GM12873 (cell line): ENCODE data around the gene FAM3C.

ENCODE experiments used
- TF ChIP-seq, protein P1 (sequence below): IDR thresholded peaks from 2 replicates; pipeline ENCODE4 v1.5.1; 2012; ENCODE audit warnings: low read depth, mild to moderate bottlenecking, moderate library complexity, low read length, control low read depth; ENCODE audit not compliant: insufficient read depth; ENCODE audit errors: missing control alignments

The FAM3C gene

DNA sequence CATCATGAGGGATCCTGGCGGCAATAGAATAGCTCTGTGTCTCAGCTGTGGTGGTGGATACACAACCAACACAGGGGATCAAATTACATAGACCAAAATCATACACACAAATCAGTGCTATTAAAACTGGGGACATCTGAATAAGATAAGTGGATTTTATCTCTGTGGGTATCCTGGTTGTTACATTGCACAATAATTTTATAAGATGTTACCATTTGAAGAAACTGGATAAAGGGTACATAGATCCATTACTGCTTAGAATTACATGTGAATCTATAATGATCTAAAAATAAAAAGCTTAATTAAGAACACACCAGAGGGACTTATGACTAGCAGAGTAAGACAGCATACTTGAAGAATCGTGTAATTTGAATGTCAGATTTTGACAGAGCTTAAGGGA is 8.2 kb upstream of the FAM3C start:
- TF ChIP-seq, protein P1, sequence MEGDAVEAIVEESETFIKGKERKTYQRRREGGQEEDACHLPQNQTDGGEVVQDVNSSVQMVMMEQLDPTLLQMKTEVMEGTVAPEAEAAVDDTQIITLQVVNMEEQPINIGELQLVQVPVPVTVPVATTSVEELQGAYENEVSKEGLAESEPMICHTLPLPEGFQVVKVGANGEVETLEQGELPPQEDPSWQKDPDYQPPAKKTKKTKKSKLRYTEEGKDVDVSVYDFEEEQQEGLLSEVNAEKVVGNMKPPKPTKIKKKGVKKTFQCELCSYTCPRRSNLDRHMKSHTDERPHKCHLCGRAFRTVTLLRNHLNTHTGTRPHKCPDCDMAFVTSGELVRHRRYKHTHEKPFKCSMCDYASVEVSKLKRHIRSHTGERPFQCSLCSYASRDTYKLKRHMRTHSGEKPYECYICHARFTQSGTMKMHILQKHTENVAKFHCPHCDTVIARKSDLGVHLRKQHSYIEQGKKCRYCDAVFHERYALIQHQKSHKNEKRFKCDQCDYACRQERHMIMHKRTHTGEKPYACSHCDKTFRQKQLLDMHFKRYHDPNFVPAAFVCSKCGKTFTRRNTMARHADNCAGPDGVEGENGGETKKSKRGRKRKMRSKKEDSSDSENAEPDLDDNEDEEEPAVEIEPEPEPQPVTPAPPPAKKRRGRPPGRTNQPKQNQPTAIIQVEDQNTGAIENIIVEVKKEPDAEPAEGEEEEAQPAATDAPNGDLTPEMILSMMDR: no peak

DNA sequence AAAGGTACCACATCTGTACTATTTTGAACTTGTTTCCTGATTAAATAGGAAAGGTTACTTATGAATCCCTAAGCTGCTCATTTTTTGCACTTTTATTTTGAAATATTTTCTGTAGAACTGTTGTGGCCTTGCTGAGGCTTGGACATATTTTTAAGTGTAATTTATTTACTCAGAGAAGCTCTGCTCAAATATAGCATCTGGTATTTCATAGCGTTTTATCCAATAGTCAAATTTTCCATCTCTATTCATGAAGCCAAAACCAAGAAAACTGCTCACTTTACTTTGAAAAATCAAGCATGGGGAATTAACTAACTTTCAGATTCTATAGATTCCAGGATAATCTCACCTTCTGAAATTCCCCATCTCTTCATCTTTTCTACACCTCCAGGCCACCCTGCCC is 6.6 kb upstream of the FAM3C start:
- TF ChIP-seq, protein P1: no peak

DNA sequence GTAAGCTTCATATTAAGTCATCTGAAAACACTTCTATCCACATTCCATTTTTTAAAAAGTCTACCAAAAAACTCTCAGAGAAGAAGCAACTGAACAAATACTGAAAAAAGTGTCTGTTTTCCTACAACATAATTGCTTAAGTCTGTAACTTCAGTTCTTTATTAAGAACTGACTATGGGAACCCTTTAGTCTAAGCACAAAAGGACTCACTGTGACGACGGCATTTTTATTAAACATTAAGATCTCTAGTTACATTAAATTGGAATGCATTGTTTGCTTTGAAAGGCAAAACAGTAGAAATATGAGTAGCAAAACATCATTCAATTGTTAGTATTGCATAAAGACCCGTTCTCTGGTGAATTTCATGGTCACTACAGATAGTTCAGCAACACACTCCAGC is 5.8 kb upstream of the FAM3C start:
- TF ChIP-seq, protein P1: no peak

DNA sequence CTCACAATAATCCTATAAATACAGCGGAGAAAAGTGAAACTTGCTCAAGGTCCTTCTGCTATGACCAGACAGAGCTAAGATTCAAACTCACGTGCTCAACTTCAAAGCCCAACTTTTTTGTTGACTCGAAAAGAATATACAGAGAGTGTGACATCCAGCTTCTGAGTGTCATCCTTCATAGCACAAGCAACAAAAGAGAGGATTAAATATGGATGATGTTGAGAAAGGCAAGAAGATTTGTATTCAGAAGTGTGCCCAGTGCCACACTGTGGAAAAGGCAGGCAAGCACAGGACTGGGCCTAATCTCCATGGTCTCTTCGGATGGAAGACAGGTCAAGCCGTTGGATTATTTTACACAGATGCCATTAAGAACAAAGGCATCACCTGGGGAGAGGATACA is 2.1 kb upstream of the FAM3C start:
- TF ChIP-seq, protein P1: peak; percentile 31

DNA sequence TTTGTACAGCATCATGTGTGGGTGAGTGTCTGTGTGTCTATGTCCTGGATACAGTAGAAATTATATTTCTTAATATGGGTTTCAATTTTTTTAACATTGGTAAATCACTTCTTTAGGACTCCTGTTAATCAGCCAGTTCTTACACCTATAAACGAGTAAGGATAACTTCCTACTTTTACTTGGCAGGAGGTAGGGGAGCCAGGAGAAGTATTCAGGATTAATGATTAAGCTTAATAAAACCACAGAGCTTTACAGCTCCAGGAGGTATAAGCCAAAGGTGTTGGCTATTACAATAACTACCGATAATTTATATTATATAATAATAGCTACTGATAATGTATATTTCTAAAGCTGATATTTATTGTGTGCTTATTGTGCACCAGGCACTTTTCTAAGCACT is 1.7 kb upstream of the FAM3C start:
- TF ChIP-seq, protein P1: no peak

DNA sequence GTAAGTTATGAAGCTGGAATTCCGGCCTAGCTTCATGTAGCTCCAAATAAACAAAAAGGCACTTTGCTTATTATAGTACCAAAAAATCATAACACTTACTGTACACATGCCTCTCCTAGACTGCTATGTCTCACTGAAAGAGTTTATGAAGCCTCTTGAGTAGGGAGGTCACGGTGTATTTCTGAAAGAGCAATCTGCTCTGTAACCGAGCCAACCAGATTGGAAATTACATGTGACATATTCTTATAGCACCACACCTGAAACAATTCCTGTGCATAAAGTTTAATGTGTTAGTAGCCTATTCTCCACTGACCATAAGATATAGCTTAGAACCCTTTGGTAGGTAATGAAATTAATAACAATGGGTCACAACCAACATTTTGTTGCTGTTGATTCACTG is 1.3 kb upstream of the FAM3C start:
- TF ChIP-seq, protein P1: no peak

DNA sequence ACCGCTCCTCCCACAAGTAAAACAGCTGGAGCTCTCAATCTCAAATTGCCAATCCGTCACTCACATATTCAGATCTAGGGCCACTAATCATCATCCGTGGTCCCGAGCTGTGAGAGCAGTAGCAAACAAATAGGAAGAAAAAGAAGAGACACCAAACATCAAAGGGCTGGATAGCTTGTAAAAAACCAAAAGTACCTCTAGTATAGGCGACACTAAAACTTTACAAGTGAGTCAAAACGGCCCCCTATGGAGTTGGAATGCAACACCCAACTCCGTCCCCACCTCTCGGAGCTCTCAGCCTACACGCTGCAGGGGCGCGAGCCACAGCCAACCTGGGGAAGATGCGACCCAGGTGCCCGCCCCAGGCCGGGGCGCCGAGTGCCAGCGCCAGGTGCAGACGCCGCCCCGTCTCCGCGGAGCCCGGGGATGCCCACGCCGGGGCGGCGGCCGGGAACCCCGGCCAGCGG is 581 bp downstream of the FAM3C start:
- TF ChIP-seq, protein P1: no peak
